ENCODE data around the gene FUT9. TPM values are rescaled to one million over a fixed set of nuclear protein-coding genes. Genes with fewer than 3 reads are reported as not detected.

The FUT9 gene
- polyA plus RNA-seq, 2 of the 4 experiments (the other 2 are of a cell fraction), result not detected

DNA sequence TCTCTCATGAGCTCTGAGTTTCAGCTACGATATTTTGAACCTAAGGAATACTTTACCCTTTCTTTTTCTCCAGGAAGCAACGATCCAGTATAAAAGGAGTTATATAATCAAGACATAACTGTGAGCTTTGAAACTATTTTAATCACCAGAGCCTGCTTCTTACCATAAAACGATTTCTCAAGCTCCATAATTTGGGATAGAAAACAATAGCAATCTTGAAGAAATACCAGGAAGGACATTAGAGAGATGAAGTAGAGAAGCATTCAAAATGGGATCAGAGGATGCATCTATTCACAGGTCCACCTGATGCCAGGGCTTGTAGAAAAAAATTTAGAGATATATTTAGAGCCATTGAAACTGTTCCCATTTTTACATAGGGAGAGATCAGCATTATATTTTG is 135.9 kb downstream of the FUT9 start:
- no peaks in the 10 kb centered on the region for H3K9me3 ChIP-seq
- no peak overlapping the region for H3K4me3 ChIP-seq
- ChIA-PET POLR2A (no interaction called here), CTCF (no interaction called here)
- FAIRE-seq, result no peak
- no peak for DNase-seq (ENCODE audit: low read depth in 1 of 2, low spot score in 1 of 2)
- no peaks in the 10 kb centered on the region for H3K4me1 ChIP-seq
- H3K27ac ChIP-seq, result no peak overlapping the region
- no peak for TF ChIP-seq CBX8 (IDR thresholded peaks at IDR 0.05)
- TF ChIP-seq JUNB (IDR thresholded peaks at IDR 0.05), result no peak
- no peak for TF ChIP-seq FOSL2 (IDR thresholded peaks at IDR 0.05)
- TF ChIP-seq FOSL2 (CRISPR knock-in tag; IDR thresholded peaks at IDR 0.05), result no peak
- TF ChIP-seq KDM5A (IDR thresholded peaks at IDR 0.05), result no peak
- TF ChIP-seq CEBPB (IDR thresholded peaks at IDR 0.05), result no peak
- TF ChIP-seq PHF8 (IDR thresholded peaks at IDR 0.05; ENCODE audit: borderline replicate concordance, low read depth), result no peak
- no peak for TF ChIP-seq ESRRA (IDR thresholded peaks at IDR 0.05; ENCODE audit: borderline replicate concordance, low read length)
- WGBS (ENCODE audit: missing lambda C conversion rate), result 2% methylated on average over 3 of the region's 3 CpGs
- H3K4me2 ChIP-seq, result no peak overlapping the region
- no peak for ATAC-seq

DNA sequence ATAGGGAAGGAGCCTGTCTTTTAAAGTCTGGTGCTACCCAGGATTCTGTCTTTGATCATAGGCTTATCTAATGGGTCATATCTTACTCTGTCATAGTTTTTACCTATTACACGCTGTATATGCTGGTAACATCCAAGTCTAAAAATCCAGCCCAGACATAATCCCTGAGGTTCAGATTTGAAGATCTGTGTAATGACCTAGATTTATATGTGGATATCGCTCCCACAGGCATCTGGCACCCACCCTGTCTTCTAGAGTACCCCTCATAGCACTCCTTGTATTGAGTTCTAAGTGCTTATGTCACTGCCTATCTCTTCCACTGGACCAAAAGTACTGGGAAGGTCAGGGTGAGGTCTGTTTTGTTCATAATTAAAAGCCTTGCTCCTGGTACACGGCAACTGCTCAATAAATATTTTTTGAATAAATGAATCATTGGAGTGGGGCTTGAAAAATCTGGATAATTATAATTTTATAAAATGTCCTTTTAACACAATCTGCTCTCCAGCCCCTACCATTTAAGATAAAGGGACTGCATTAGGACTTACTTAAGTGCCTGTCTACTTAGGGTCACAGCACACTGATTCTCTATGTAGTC is 136.4 kb downstream of the FUT9 start:
- ChIA-PET CTCF (no interaction called here), POLR2A (no interaction called here)
- H3K4me1 ChIP-seq, result no peaks in the 10 kb centered on the region
- WGBS (ENCODE audit: missing lambda C conversion rate), result 12% methylated on average over 3 of the region's 3 CpGs
- no peak overlapping the region for H3K4me3 ChIP-seq
- ATAC-seq (no peak), DNase-seq (ENCODE audit: low read depth in 1 of 2, low spot score in 1 of 2) (no peak), FAIRE-seq (no peak)
- no peaks in the 10 kb centered on the region for H3K9me3 ChIP-seq
- no peak overlapping the region for H3K4me2 ChIP-seq
- TF ChIP-seq, protein P1, sequence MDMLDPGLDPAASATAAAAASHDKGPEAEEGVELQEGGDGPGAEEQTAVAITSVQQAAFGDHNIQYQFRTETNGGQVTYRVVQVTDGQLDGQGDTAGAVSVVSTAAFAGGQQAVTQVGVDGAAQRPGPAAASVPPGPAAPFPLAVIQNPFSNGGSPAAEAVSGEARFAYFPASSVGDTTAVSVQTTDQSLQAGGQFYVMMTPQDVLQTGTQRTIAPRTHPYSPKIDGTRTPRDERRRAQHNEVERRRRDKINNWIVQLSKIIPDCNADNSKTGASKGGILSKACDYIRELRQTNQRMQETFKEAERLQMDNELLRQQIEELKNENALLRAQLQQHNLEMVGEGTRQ (IDR thresholded peaks at IDR 0.05), result no peak
- TF ChIP-seq ESRRA (IDR thresholded peaks at IDR 0.05; ENCODE audit: borderline replicate concordance, low read length) (no peak), POLR2A (IDR thresholded peaks at IDR 0.05; ENCODE audit: low read length) (no peak), NPAS2 (CRISPR knock-in tag; IDR thresholded peaks at IDR 0.05; ENCODE audit: borderline replicate concordance) (no peak), GATA3 (IDR thresholded peaks at IDR 0.05; ENCODE audit: borderline replicate concordance) (no peak), EHMT2 (IDR thresholded peaks at IDR 0.05; ENCODE audit: low read depth) (no peak), ZFP36 (IDR thresholded peaks at IDR 0.05; ENCODE audit: borderline replicate concordance, partially characterized antibody) (no peak), CBX2 (IDR thresholded peaks at IDR 0.05; ENCODE audit: borderline replicate concordance, low read depth) (no peak), FOSL2 (IDR thresholded peaks at IDR 0.05) (no peak), FOSL2 (CRISPR knock-in tag; IDR thresholded peaks at IDR 0.05) (no peak), HEYL (CRISPR knock-in tag; IDR thresholded peaks at IDR 0.05) (no peak), POLR2AphosphoS2 (conservative IDR thresholded peaks at IDR 0.05; ENCODE audit: low read length) (no peak)
- TF ChIP-seq, protein P2, sequence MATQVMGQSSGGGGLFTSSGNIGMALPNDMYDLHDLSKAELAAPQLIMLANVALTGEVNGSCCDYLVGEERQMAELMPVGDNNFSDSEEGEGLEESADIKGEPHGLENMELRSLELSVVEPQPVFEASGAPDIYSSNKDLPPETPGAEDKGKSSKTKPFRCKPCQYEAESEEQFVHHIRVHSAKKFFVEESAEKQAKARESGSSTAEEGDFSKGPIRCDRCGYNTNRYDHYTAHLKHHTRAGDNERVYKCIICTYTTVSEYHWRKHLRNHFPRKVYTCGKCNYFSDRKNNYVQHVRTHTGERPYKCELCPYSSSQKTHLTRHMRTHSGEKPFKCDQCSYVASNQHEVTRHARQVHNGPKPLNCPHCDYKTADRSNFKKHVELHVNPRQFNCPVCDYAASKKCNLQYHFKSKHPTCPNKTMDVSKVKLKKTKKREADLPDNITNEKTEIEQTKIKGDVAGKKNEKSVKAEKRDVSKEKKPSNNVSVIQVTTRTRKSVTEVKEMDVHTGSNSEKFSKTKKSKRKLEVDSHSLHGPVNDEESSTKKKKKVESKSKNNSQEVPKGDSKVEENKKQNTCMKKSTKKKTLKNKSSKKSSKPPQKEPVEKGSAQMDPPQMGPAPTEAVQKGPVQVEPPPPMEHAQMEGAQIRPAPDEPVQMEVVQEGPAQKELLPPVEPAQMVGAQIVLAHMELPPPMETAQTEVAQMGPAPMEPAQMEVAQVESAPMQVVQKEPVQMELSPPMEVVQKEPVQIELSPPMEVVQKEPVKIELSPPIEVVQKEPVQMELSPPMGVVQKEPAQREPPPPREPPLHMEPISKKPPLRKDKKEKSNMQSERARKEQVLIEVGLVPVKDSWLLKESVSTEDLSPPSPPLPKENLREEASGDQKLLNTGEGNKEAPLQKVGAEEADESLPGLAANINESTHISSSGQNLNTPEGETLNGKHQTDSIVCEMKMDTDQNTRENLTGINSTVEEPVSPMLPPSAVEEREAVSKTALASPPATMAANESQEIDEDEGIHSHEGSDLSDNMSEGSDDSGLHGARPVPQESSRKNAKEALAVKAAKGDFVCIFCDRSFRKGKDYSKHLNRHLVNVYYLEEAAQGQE (IDR thresholded peaks at IDR 0.05), result no peak
- TF ChIP-seq, protein P3, sequence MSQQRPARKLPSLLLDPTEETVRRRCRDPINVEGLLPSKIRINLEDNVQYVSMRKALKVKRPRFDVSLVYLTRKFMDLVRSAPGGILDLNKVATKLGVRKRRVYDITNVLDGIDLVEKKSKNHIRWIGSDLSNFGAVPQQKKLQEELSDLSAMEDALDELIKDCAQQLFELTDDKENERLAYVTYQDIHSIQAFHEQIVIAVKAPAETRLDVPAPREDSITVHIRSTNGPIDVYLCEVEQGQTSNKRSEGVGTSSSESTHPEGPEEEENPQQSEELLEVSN (IDR thresholded peaks at IDR 0.05; ENCODE audit: borderline replicate concordance, low read depth), result no peak
- no peak overlapping the region for H3K27ac ChIP-seq

DNA sequence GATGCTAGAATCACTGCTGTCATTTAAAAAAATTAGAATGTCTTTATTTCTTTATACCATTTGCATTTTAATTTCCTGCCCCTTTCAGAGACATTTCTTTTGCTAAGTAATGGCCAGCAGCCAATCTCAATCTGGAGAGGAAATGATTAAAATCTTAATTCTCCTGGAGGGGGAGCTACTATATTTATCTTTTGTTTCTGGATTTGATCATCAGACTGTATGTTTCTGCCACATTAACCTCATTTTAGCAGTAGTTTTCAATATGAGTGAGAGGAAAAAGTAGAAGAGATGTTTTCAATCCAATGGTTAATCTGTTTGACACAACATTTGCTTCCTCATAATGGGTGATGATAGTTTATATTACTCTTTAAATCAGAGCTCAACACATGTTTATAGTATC is 138.0 kb downstream of the FUT9 start:
- Histone ChIP-seq H3K9me3 (no peaks in the 10 kb centered on the region), H3K4me3 (no peak overlapping the region), H3K4me1 (no peaks in the 10 kb centered on the region), H3K27ac (no peak overlapping the region), H3K4me2 (no peak overlapping the region)
- ATAC-seq, result no peak
- DNase-seq (ENCODE audit: low read depth in 1 of 2, low spot score in 1 of 2), result no peak
- no peak for FAIRE-seq
- CTCF ChIA-PET, result no interaction called here
- TF ChIP-seq ESRRA (IDR thresholded peaks at IDR 0.05; ENCODE audit: borderline replicate concordance, low read length) (no peak), HOXB13 (CRISPR knock-in tag; IDR thresholded peaks at IDR 0.05; ENCODE audit: low read depth) (no peak), PHF8 (IDR thresholded peaks at IDR 0.05; ENCODE audit: borderline replicate concordance, low read depth) (no peak), CBX2 (IDR thresholded peaks at IDR 0.05; ENCODE audit: borderline replicate concordance, low read depth) (no peak), CEBPB (IDR thresholded peaks at IDR 0.05) (no peak)
- POLR2A ChIA-PET, result no interaction called here

Measured in A549 (cell line).